Adipose tissue (tissue), 3 donors: ENCODE data around the gene THADA. TPM values are rescaled to one million over a fixed set of nuclear protein-coding genes. Genes with fewer than 3 reads are reported as not detected.

Experiments
- H3K27ac ChIP-seq: one replicate; pipeline ENCODE4 v1.5.1; 2013; ENCODE audit warnings: low read depth, low read length
- WGBS, 3 donors: extraction: QIAGEN DNeasy Blood & Tissue Kit; methylation state at CpG; one replicate each; pipeline ENCODE4 v1.1.7; 2013; 5-methylcytosine and 5-hydroxymethylcytosine counted together
- polyA plus RNA-seq, 3 donors: library from polyadenylated mRNA; stranded (reverse); fragments of 200-250 nt; gene quantifications; one replicate each; pipeline ENCODE4 v1.2.3, GENCODE V29; 2013
- donor health status: healthy with polysubstance abuse.
- donor health status: Bipolar disorder and iron deficiency.
- donor health status: healthy.

Gene THADA
- polyA plus RNA-seq, 3 donors = 8.6 to 15.5 (median 9.3) TPM

- 57 to 91% (median 67%) methylated on average over 6 of the region's 6 CpGs for WGBS, 3 donors
- no peak overlapping the region for H3K27ac ChIP-seq
These were observed 385.7 kb downstream of the THADA start for GRCh38 chr2:43210125-43210466.

- H3K27ac ChIP-seq = no peak overlapping the region
- WGBS, 3 donors = 71 to 91% (median 71%) methylated on average over 5 of the region's 5 CpGs
These were observed 386.6 kb downstream of the THADA start for GRCh38 chr2:43209204-43209717.

GRCh38 chr2:43207553-43208300, 388.1 kb downstream of the THADA start:
- WGBS, 3 donors = 69 to 79% (median 77%) methylated on average over 9 of the region's 9 CpGs
- H3K27ac ChIP-seq = no peak overlapping the region

- WGBS, 3 donors = 95 to 98% (median 98%) methylated on average over 7 of the region's 7 CpGs
- no peak overlapping the region for H3K27ac ChIP-seq
These were observed 389.2 kb downstream of the THADA start for GRCh38 chr2:43206602-43207001.

- WGBS, 3 donors = 91 to 96% (median 96%) methylated on average over 11 of the region's 11 CpGs
- no peak overlapping the region for H3K27ac ChIP-seq
These were observed 392.5 kb downstream of the THADA start for GRCh38 chr2:43203373-43203772.

GRCh38 chr2:43202289-43202688, 393.5 kb downstream of the THADA start:
- H3K27ac ChIP-seq = no peak overlapping the region
- WGBS, 3 donors = 50 to 71% (median 70%) methylated on average over 2 of the region's 2 CpGs

GRCh38 chr2:43201497-43201896, 394.3 kb downstream of the THADA start:
- 34 to 72% (median 55%) methylated on average over 4 of the region's 4 CpGs for WGBS, 3 donors
- no peak overlapping the region for H3K27ac ChIP-seq

GRCh38 chr2:43201016-43201415, 394.8 kb downstream of the THADA start:
- 93 to 99% (median 95%) methylated on average over 7 of the region's 7 CpGs for WGBS, 3 donors
- no peak overlapping the region for H3K27ac ChIP-seq

- 63 to 78% (median 74%) methylated on average over 14 to 16 of the region's 16 CpGs for WGBS, 3 donors
- H3K27ac ChIP-seq = no peak overlapping the region
These were observed 396.0 kb downstream of the THADA start for GRCh38 chr2:43199492-43200488.

- 96 to 97% (median 97%) methylated on average over 6 of the region's 6 CpGs for WGBS, 3 donors
- no peak overlapping the region for H3K27ac ChIP-seq
These were observed 397.6 kb downstream of the THADA start for GRCh38 chr2:43198263-43198662.

- WGBS, 3 donors = 80 to 92% (median 80%) methylated on average over 5 of the region's 5 CpGs
- no peak overlapping the region for H3K27ac ChIP-seq
These were observed 398.3 kb downstream of the THADA start for GRCh38 chr2:43197588-43197896.

- WGBS, 3 donors = 56 to 74% (median 59%) methylated on average over 12 of the region's 12 CpGs
- no peak overlapping the region for H3K27ac ChIP-seq
These were observed 398.9 kb downstream of the THADA start for GRCh38 chr2:43196768-43197587.

GRCh38 chr2:43194121-43194869, 401.5 kb downstream of the THADA start:
- no peak overlapping the region for H3K27ac ChIP-seq
- 35 to 73% (median 69%) methylated on average over 12 to 13 of the region's 13 CpGs for WGBS, 3 donors

GRCh38 chr2:43193652-43194120, 402.2 kb downstream of the THADA start:
- WGBS, 3 donors = 20 to 73% (median 70%) methylated on average over 4 of the region's 4 CpGs
- H3K27ac ChIP-seq = no peak overlapping the region

GRCh38 chr2:43192744-43193651, 402.8 kb downstream of the THADA start:
- H3K27ac ChIP-seq = no peak overlapping the region
- WGBS, 3 donors = 72 to 92% (median 91%) methylated on average over 12 of the region's 12 CpGs

GRCh38 chr2:43191947-43192516, 403.8 kb downstream of the THADA start:
- no peak overlapping the region for H3K27ac ChIP-seq
- 68 to 87% (median 84%) methylated on average over 3 of the region's 3 CpGs for WGBS, 3 donors
